Neural progenitor cell (in vitro differentiated cells): ENCODE measurements around the gene AP2A1. TPM values are rescaled to one million over a fixed set of nuclear protein-coding genes. Genes with fewer than 3 reads are reported as not detected.

Source experiments
- DNase-seq: peaks from one replicate; pipeline ENCODE4 v3.0.0-alpha.2; 2016; ENCODE audit warnings: low spot score
- H2AFZ ChIP-seq: fragments of 200-600 bp; sonication (generic); replicated peaks from 2 replicates; pipeline ENCODE4 v1.6.1; 2016; ENCODE audit warnings: antibody characterized with exemption
- H3F3A ChIP-seq: fragments of 200-600 bp; sonication (generic); 2 replicates; pipeline ENCODE4 v1.6.1; 2016; ENCODE audit warnings: antibody characterized with exemption, low read depth
- H3K27ac ChIP-seq: fragments of 200-600 bp; sonication (generic); 2 replicates; pipeline ENCODE4 v1.5.1; 2016; ENCODE audit warnings: mild to moderate bottlenecking
- H3K27me3 ChIP-seq: fragments of 200-600 bp; sonication (generic); 2 replicates; pipeline ENCODE4 v1.6.1; 2016; ENCODE audit warnings: mild to moderate bottlenecking, moderate library complexity
- H3K36me3 ChIP-seq: fragments of 200-600 bp; sonication (generic); 2 replicates; pipeline ENCODE4 v1.5.1; 2016
- H3K4me1 ChIP-seq: fragments of 200-600 bp; sonication (generic); 2 replicates; pipeline ENCODE4 v1.6.1; 2016; ENCODE audit warnings: mixed run types
- H3K4me2 ChIP-seq: fragments of 200-600 bp; sonication (generic); 2 replicates; pipeline ENCODE4 v1.6.1; 2016
- H3K4me3 ChIP-seq: fragments of 200-600 bp; sonication (generic); 2 replicates; pipeline ENCODE4 v1.5.1; 2016
- H3K79me2 ChIP-seq: fragments of 200-600 bp; sonication (generic); 2 replicates; pipeline ENCODE4 v1.6.1; 2016; ENCODE audit warnings: low read depth
- H3K9ac ChIP-seq: fragments of 200-600 bp; sonication (generic); 2 replicates; pipeline ENCODE4 v1.6.1; 2016
- H3K9me3 ChIP-seq: fragments of 200-600 bp; sonication (generic); 2 replicates; pipeline ENCODE4 v1.5.1; 2016; ENCODE audit warnings: low read depth
- H4K20me1 ChIP-seq: fragments of 200-600 bp; sonication (generic); 2 replicates; pipeline ENCODE4 v1.6.1; 2016; ENCODE audit warnings: low read depth
- H3K27ac Mint-ChIP-seq: 3 replicates; pipeline ENCODE4 v1.8.0; 2021; ENCODE audit warnings: mixed read lengths
- H3K27me3 Mint-ChIP-seq: 2 replicates; pipeline ENCODE4 v1.8.0; 2022; ENCODE audit warnings: low read depth, mild to moderate bottlenecking, inconsistent platforms, moderate library complexity, mixed read lengths; ENCODE audit not compliant: insufficient read depth
- H3K36me3 Mint-ChIP-seq: 3 replicates; pipeline ENCODE4 v1.8.0; 2021; ENCODE audit warnings: mixed read lengths
- H3K4me1 Mint-ChIP-seq: 3 replicates; pipeline ENCODE4 v1.8.0; 2021; ENCODE audit warnings: mixed read lengths
- H3K4me3 Mint-ChIP-seq: 3 replicates; pipeline ENCODE4 v1.8.0; 2021; ENCODE audit warnings: mild to moderate bottlenecking, moderate library complexity, mixed read lengths
- H3K9me3 Mint-ChIP-seq: 3 replicates; pipeline ENCODE4 v1.8.0; 2020; ENCODE audit warnings: mixed read lengths
- CTCF ChIP-seq: fragments of 200-600 bp; sonication (generic); IDR thresholded peaks from 2 replicates; pipeline ENCODE4 v1.5.1; 2017; ENCODE audit warnings: antibody characterized with exemption, mild to moderate bottlenecking
- EZH2 ChIP-seq: fragments of 200-600 bp; sonication (generic); IDR thresholded peaks from 2 replicates; pipeline ENCODE4 v1.6.1; 2017; ENCODE audit warnings: antibody characterized with exemption, mild to moderate bottlenecking, moderate library complexity
- EZH2phosphoT487 ChIP-seq: fragments of 200-600 bp; sonication (generic); IDR thresholded peaks from 2 replicates; pipeline ENCODE4 v1.6.1; 2017; ENCODE audit warnings: antibody characterized with exemption
- total RNA-seq: library from RNA; depleted of rRNA; stranded (reverse); fragments of >200 nt; gene quantifications from 2 replicates; pipeline ENCODE4 v1.2.3, GENCODE V29; 2015; ENCODE audit warnings: low replicate concordance

The AP2A1 gene
- total RNA-seq, 1 donor from 2014 or later: 61.6 TPM

DNA sequence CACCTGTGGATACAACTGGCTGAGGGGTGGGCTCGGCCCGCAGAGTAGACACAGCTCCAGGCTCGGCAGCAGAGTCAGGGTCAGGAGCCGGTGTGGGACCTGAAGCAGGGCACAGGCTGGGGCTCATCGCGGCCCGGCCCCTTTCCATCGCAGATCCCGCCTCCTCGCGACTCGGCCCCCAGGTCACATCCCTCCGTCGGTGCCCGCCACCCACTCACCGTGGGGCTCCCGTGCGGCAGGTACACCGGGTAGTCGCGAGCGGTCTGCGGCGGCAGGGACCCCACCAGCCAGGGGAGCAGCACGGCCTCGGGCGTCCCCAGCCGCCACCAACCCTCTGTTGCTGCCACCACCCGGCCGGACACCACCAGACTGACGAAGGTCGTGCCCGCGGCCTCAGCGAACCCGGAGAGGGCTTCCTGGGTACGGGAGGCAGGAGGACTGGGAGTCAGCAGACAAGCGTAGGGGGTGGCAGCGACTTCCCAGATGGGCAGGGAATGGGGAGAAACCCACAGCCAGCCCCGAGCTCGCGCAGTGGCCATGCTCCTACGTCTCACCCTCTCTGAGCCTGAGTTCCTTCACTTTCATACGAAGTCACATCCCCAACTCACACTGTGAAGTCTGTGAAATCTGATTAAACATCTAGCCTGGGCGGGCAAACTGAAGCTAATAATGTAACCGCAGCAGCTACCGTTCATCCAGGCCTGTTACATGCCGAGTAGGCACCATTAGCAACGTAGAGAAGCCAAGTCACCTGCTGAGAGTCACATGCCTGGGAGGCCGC lies 42.5 kb downstream of the AP2A1 start:
- Histone ChIP-seq H3K4me3 (peak overlapping the region; percentile 49), H3F3A (peaks cover 57% of the 10 kb centered on the region), H3K9me3 (no peaks in the 10 kb centered on the region), H2AFZ (peak overlapping the region; percentile 22), H3K36me3 (no peaks in the 10 kb centered on the region), H3K9ac (no peak overlapping the region), H3K27ac (no peak overlapping the region), H3K79me2 (peaks cover 9% of the 10 kb centered on the region), H3K27me3 (no peaks in the 10 kb centered on the region), H3K4me2 (peak overlapping the region; percentile 78), H4K20me1 (peaks cover 11% of the 10 kb centered on the region), H3K4me1 (peaks cover 19% of the 10 kb centered on the region)
- Mint-ChIP-seq H3K27me3 (peaks cover 10% of the 10 kb centered on the region), H3K4me3 (peak overlapping the region; percentile 90), H3K9me3 (no peaks in the 10 kb centered on the region), H3K36me3 (peaks cover 5% of the 10 kb centered on the region), H3K4me1 (peaks cover 40% of the 10 kb centered on the region), H3K27ac (peak overlapping the region; percentile 95)
- DNase-seq: peak; percentile 71
- TF ChIP-seq CTCF (peak; percentile 29), EZH2 (no peak)

- H3K9me3 ChIP-seq: no peaks in the 10 kb centered on the region
- peak overlapping the region; percentile 78 for H3K4me2 ChIP-seq
- H2AFZ ChIP-seq: no peak overlapping the region
- Mint-ChIP-seq H3K4me1 (peaks cover 44% of the 10 kb centered on the region), H3K27ac (peak overlapping the region; percentile 67), H3K36me3 (peaks cover 5% of the 10 kb centered on the region), H3K27me3 (peaks cover 11% of the 10 kb centered on the region), H3K4me3 (peak overlapping the region; percentile 79), H3K9me3 (no peaks in the 10 kb centered on the region)
- H3K4me3 ChIP-seq: peak overlapping the region; percentile 49
- H3F3A ChIP-seq: peaks cover 56% of the 10 kb centered on the region
- H3K27me3 ChIP-seq: no peaks in the 10 kb centered on the region
- peaks cover 9% of the 10 kb centered on the region for H3K79me2 ChIP-seq
- H3K4me1 ChIP-seq: peaks cover 19% of the 10 kb centered on the region
- H4K20me1 ChIP-seq: peaks cover 11% of the 10 kb centered on the region
- no peaks in the 10 kb centered on the region for H3K36me3 ChIP-seq
- no peak for TF ChIP-seq EZH2
- no peak for TF ChIP-seq CTCF
- no peak for TF ChIP-seq EZH2phosphoT487
- H3K9ac ChIP-seq: no peak overlapping the region
- H3K27ac ChIP-seq: no peak overlapping the region
- no peak for DNase-seq
Observed at GRCh38 chr19:49809941-49810389, 43.2 kb downstream of the AP2A1 start.

DNA sequence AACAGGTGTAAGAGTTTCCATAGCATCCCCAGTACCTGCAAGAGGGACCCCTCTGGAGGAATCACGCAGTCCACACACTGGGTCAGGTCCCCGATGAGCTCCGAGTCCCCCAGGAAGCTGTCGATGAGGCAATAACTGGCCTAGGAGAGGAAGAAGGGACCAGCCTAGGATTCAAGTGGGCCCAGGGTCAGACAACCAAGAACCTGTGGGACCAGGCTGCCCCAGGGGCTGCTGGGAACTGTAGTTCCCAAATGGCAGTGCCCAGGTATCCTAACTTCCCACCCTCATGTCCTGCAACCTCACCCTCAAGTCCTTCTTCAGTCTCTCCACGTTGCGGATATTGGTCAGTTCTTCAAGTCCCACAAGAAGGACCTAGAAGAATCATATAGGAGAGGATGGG lies 44.5 kb downstream of the AP2A1 start:
- Histone ChIP-seq H3K4me3 (no peak overlapping the region), H4K20me1 (peaks cover 11% of the 10 kb centered on the region), H3K27me3 (no peaks in the 10 kb centered on the region), H3K9ac (no peak overlapping the region), H3K79me2 (peaks cover 9% of the 10 kb centered on the region), H3K9me3 (no peaks in the 10 kb centered on the region), H3K4me2 (no peak overlapping the region), H3F3A (peaks cover 42% of the 10 kb centered on the region), H2AFZ (no peak overlapping the region), H3K36me3 (no peaks in the 10 kb centered on the region), H3K27ac (no peak overlapping the region), H3K4me1 (peaks cover 19% of the 10 kb centered on the region)
- Mint-ChIP-seq H3K9me3 (no peaks in the 10 kb centered on the region), H3K27ac (no peak overlapping the region), H3K27me3 (peaks cover 9% of the 10 kb centered on the region), H3K4me1 (peaks cover 46% of the 10 kb centered on the region), H3K4me3 (peak overlapping the region; percentile 65), H3K36me3 (peaks cover 1% of the 10 kb centered on the region)
- DNase-seq: no peak
- TF ChIP-seq EZH2 (no peak), CTCF (no peak), EZH2phosphoT487 (no peak)
